ENCODE data around the gene HSD17B8. TPM values are rescaled to one million over a fixed set of nuclear protein-coding genes. Genes with fewer than 3 reads are reported as not detected.
A peak's percentile ranks its signal among the peaks of the same experiment; 100 is the strongest.

HSD17B8 gene
- total and polyA plus RNA-seq, 8 donors, result 8.0 to 29.9 (median 21.5) TPM; not detected in 1

DNA sequence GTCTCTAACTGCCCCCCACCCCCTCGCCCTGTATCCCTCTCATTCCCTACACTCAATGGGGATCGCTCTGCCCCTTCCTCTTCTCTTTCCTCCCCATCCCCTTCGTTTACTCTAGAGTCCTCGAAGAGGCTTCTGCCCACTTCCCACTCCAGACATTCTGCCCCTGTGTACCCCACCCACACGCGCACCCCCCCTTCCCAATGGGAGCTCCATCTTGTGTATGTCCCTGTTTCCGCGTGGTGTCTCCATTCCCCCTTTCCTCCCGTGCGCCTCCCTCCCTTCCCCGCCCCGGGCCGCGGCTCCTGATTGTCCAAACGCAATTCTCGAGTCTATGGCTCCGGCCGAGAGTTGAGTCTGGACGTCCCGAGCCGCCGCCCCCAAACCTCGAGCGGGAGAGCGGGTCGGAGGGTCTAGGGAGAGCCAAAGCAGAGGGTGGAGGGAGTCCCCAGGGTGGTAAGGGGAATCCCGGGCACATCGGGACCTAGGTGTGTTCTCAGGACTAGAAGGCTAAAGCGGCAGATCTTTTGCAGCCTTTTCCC lies 3.2 kb downstream of the HSD17B8 start:
- no peaks in the 10 kb centered on the region for H3K9me3 ChIP-seq
- peak overlapping the region; percentile 87 to 97 (median 95) for H3K27ac ChIP-seq
- peak; percentile 48 to 87 for DNase-seq
- WGBS, 5 donors, result 1 to 2% (median 2%) methylated on average over 18 to 29 of the region's 29 CpGs
- peaks cover 12 to 45% (median 41%) of the 10 kb centered on the region in 4 donors for H3K36me3 ChIP-seq
- peaks cover 32 to 69% (median 54%) of the 10 kb centered on the region in 4 donors for H3K4me1 ChIP-seq
- intact Hi-C loops (cut with DNase I; ENCODE audit: low total_unique reads), result no loop called here
- peak overlapping the region; percentile 63 to 85 (median 71) for H3K4me3 ChIP-seq
- peak in 1 of 3 donors; percentile 7 for TF ChIP-seq POLR2AphosphoS5 (IDR thresholded peaks at IDR 0.05)
- no peak for TF ChIP-seq POLR2A (IDR thresholded peaks at IDR 0.05)
- no peak for TF ChIP-seq EP300 (IDR thresholded peaks at IDR 0.05)
- H3K27me3 ChIP-seq, result no peaks in the 10 kb centered on the region

DNA sequence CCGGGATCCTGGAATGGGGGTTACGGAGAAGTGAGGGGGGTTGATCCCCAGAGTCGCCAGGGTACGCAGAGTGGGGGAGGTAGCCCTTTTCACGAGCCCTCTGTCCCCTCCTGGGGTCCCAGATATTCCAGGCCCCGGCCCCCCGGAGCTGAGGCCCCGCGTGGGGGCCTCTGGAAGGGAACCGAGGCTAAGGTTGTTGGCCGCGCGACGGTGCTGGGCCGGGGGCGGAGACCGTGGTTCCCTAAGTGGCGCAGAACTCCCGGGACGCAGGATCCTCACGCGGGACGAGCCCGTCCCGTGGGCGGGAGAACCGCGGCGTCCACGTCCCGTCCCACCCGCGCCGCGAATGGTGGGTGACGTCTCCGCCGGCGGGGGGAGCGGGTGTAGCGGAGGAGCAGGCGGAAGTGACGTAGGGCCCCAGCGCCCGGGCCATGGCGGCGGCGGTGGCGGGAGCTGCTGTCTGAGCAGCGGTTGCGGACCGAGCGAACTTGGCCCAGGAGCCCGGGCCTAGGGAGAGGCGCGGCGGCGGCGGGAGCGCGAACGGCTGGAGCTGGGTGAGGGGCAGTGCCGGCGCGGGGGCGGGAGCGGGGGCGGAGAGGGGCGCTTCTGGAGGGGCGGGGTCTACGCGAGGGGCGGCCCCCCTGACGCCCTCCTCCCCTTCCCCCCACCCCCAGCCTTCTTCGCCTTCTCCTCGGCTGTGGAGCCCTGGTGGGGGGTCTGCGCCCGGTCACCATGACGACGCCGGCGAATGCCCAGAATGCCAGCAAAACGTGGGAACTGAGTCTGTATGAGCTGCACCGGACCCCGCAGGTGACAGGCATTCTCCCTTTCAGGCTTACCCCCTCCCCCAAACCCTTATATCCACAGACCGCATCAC lies 3.9 kb downstream of the HSD17B8 start, which contains the start of gene RING1:
Gene RING1 (plus strand): TSS at position 410 of the 877 bp plus-strand sequence. CDS start 323 bp downstream, at position 733.
- peak; percentile 89 to 96 for DNase-seq
- H3K27me3 ChIP-seq, result peaks cover 0 to 6% (median 5%) of the 10 kb centered on the region in 3 donors
- H3K4me1 ChIP-seq, result peaks cover 37 to 69% (median 54%) of the 10 kb centered on the region in 4 donors
- H3K4me3 ChIP-seq, result peak within 1 kb of the TSS; percentile 63 to 85 (median 71)
- H3K36me3 ChIP-seq, result peaks cover 5 to 38% (median 34%) of the 10 kb centered on the region in 4 donors
- peak within 1 kb of the TSS; percentile 87 to 97 (median 95) for H3K27ac ChIP-seq
- no peaks in the 10 kb centered on the region for H3K9me3 ChIP-seq
- 1% methylated on average over 40 to 86 of the region's 86 CpGs for WGBS, 5 donors
- intact Hi-C loops (cut with DNase I; ENCODE audit: low total_unique reads), result no loop called here
- peak; percentile 99 to 100 (median 99) for TF ChIP-seq POLR2AphosphoS5 (IDR thresholded peaks at IDR 0.05)
- TF ChIP-seq POLR2A (IDR thresholded peaks at IDR 0.05), result peak in 2 of 4 donors; percentile 97 to 98
- no peak for TF ChIP-seq EP300 (IDR thresholded peaks at IDR 0.05)
- TF ChIP-seq, protein P1, sequence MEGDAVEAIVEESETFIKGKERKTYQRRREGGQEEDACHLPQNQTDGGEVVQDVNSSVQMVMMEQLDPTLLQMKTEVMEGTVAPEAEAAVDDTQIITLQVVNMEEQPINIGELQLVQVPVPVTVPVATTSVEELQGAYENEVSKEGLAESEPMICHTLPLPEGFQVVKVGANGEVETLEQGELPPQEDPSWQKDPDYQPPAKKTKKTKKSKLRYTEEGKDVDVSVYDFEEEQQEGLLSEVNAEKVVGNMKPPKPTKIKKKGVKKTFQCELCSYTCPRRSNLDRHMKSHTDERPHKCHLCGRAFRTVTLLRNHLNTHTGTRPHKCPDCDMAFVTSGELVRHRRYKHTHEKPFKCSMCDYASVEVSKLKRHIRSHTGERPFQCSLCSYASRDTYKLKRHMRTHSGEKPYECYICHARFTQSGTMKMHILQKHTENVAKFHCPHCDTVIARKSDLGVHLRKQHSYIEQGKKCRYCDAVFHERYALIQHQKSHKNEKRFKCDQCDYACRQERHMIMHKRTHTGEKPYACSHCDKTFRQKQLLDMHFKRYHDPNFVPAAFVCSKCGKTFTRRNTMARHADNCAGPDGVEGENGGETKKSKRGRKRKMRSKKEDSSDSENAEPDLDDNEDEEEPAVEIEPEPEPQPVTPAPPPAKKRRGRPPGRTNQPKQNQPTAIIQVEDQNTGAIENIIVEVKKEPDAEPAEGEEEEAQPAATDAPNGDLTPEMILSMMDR (IDR thresholded peaks at IDR 0.05), result no peak

DNA sequence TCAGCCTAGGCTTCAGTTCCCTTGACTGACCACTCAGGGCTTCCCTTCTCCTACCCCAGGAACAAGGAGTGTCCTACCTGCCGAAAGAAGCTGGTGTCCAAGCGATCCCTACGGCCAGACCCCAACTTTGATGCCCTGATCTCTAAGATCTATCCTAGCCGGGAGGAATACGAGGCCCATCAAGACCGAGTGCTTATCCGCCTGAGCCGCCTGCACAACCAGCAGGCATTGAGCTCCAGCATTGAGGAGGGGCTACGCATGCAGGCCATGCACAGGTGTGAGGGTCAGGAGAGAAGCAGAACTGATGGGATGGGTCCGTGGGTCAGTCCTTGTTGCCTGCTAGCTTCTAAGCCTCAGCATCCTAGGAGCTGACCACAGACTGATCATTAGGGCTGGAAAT lies 5.4 kb downstream of the HSD17B8 start:
- no peak for DNase-seq
- intact Hi-C loops (cut with DNase I; ENCODE audit: low total_unique reads), result no loop called here
- H3K36me3 ChIP-seq, result peaks cover 0 to 32% (median 28%) of the 10 kb centered on the region in 4 donors
- no peaks in the 10 kb centered on the region for H3K9me3 ChIP-seq
- H3K4me3 ChIP-seq, result no peak overlapping the region
- TF ChIP-seq, protein P1 (IDR thresholded peaks at IDR 0.05), result no peak
- no peak for TF ChIP-seq EP300 (IDR thresholded peaks at IDR 0.05)
- no peak for TF ChIP-seq POLR2AphosphoS5 (IDR thresholded peaks at IDR 0.05)
- no peak for TF ChIP-seq POLR2A (IDR thresholded peaks at IDR 0.05)
- WGBS, 5 donors, result 93 to 96% (median 95%) methylated on average over 10 of the region's 10 CpGs
- H3K4me1 ChIP-seq, result peaks cover 32 to 62% (median 48%) of the 10 kb centered on the region in 4 donors
- H3K27ac ChIP-seq, result no peak overlapping the region
- peaks cover 0 to 13% (median 10%) of the 10 kb centered on the region in 3 donors for H3K27me3 ChIP-seq

DNA sequence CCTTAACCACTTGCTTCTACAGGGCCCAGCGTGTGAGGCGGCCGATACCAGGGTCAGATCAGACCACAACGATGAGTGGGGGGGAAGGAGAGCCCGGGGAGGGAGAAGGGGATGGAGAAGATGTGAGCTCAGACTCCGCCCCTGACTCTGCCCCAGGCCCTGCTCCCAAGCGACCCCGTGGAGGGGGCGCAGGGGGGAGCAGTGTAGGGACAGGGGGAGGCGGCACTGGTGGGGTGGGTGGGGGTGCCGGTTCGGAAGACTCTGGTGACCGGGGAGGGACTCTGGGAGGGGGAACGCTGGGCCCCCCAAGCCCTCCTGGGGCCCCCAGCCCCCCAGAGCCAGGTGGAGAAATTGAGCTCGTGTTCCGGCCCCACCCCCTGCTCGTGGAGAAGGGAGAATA lies 6.7 kb downstream of the HSD17B8 start:
- Histone ChIP-seq H3K27ac (no peak overlapping the region), H3K27me3 (peaks cover 0 to 13% (median 10%) of the 10 kb centered on the region in 3 donors), H3K4me3 (no peak overlapping the region), H3K4me1 (peaks cover 25 to 53% (median 40%) of the 10 kb centered on the region in 4 donors), H3K36me3 (peaks cover 0 to 32% (median 28%) of the 10 kb centered on the region in 4 donors), H3K9me3 (no peaks in the 10 kb centered on the region)
- DNase-seq, result peak in 1 of 2 donors; percentile 4
- TF ChIP-seq, protein P1 (IDR thresholded peaks at IDR 0.05), result no peak
- TF ChIP-seq EP300 (IDR thresholded peaks at IDR 0.05) (no peak), POLR2A (IDR thresholded peaks at IDR 0.05) (no peak), POLR2AphosphoS5 (IDR thresholded peaks at IDR 0.05) (no peak)
- WGBS, 5 donors, result 76 to 88% (median 81%) methylated on average over 13 to 17 of the region's 17 CpGs
- intact Hi-C loops (cut with DNase I; ENCODE audit: low total_unique reads), result no loop called here
